ENCODE results near the gene C1QTNF8. TPM values are rescaled to one million over a fixed set of nuclear protein-coding genes. Genes with fewer than 3 reads are reported as not detected.

Gene C1QTNF8
- polyA plus RNA-seq, 1 donor (not counting 4 experiments of a cell fraction or from before 2014, with no cell fraction given): not detected

GRCh38 chr16:1089822-1090619, 6.0 kb downstream of the C1QTNF8 start:
- no peak overlapping the region for H2AFZ ChIP-seq (ENCODE audit: control insufficient read depth, low read length)
- H3K9ac ChIP-seq (ENCODE audit: control insufficient read depth, extremely low read depth, insufficient read depth, low read length): no peak overlapping the region
- H3K36me3 ChIP-seq (ENCODE audit: control insufficient read depth in 2 of 2, extremely low read depth in 1 of 2, insufficient read depth in 2 of 2, low read length in 2 of 2): no peaks in the 10 kb centered on the region
- TF ChIP-seq, protein P1, sequence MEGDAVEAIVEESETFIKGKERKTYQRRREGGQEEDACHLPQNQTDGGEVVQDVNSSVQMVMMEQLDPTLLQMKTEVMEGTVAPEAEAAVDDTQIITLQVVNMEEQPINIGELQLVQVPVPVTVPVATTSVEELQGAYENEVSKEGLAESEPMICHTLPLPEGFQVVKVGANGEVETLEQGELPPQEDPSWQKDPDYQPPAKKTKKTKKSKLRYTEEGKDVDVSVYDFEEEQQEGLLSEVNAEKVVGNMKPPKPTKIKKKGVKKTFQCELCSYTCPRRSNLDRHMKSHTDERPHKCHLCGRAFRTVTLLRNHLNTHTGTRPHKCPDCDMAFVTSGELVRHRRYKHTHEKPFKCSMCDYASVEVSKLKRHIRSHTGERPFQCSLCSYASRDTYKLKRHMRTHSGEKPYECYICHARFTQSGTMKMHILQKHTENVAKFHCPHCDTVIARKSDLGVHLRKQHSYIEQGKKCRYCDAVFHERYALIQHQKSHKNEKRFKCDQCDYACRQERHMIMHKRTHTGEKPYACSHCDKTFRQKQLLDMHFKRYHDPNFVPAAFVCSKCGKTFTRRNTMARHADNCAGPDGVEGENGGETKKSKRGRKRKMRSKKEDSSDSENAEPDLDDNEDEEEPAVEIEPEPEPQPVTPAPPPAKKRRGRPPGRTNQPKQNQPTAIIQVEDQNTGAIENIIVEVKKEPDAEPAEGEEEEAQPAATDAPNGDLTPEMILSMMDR (optimal IDR thresholded peaks at IDR 0.05 in 1 of 3, IDR thresholded peaks at IDR 0.05 in 1 of 3, conservative IDR thresholded peaks at IDR 0.05 in 1 of 3; ENCODE audit: extremely low read depth in 1 of 3, insufficient read depth in 2 of 3, low read length in 3 of 3): no peak
- TF ChIP-seq EZH2 (IDR thresholded peaks at IDR 0.05; ENCODE audit: low read length): no peak
- peaks cover 26% of the 10 kb centered on the region for H3K27me3 ChIP-seq (ENCODE audit: control insufficient read depth, extremely low read depth, insufficient read depth, low read length)
- peaks cover 4% of the 10 kb centered on the region for H3K9me3 ChIP-seq (ENCODE audit: control insufficient read depth, low read depth, low read length)
- no peak overlapping the region for H3K4me3 ChIP-seq (ENCODE audit: control insufficient read depth in 2 of 3, extremely low read depth in 1 of 3, insufficient read depth in 2 of 3, low read depth in 1 of 3, low read length in 3 of 3)
- H3K79me2 ChIP-seq (ENCODE audit: control insufficient read depth, insufficient read depth, low read length): no peaks in the 10 kb centered on the region
- FAIRE-seq: no peak
- H3K4me1 ChIP-seq (ENCODE audit: control insufficient read depth, extremely low read depth, insufficient read depth, low read length): no peaks in the 10 kb centered on the region
- no peaks in the 10 kb centered on the region for H3K9me1 ChIP-seq (ENCODE audit: control insufficient read depth, extremely low read depth, insufficient read depth, low read length)
- H3K27ac ChIP-seq (ENCODE audit: control insufficient read depth, insufficient read depth, low read length): no peak overlapping the region
- no peak for DNase-seq (ENCODE audit: low read depth, low spot score)
- H4K20me1 ChIP-seq (ENCODE audit: control insufficient read depth, extremely low read depth, insufficient read depth, low read length): no peaks in the 10 kb centered on the region
- H3K4me2 ChIP-seq (ENCODE audit: control insufficient read depth, extremely low read depth, insufficient read depth, low read depth, low read length): no peak overlapping the region
- dilution Hi-C loops (cut with MboI; ENCODE audit: extremely low pct_ligation_motif_present, low sequenced_read_pairs): no loop called here

DNA sequence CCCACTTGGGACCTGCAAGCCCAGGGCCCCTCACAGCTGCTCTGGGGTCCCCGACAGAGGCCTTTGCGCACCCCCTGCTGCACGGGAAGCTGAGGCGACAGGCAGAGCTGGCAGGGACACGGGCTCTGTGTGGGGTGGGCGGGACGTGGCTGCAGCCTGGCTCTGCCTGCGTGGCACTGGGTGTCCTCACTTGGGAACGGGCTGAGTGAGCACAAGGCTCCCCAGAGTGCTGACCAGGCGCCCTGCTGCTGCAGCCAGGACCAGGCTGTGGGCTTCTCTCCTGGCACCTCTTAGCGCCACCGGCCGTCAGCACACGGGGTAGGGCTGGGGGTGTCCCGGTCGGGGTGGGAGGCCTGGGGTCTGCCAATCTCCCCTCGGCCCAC, 6.6 kb downstream of the C1QTNF8 start:
- Histone ChIP-seq H3K4me3 (ENCODE audit: control insufficient read depth in 2 of 3, extremely low read depth in 1 of 3, insufficient read depth in 2 of 3, low read depth in 1 of 3, low read length in 3 of 3) (no peak overlapping the region), H3K4me2 (ENCODE audit: control insufficient read depth, extremely low read depth, insufficient read depth, low read depth, low read length) (no peak overlapping the region)

More for the DNA sequence above, 6.6 kb downstream of the C1QTNF8 start:
- DNase-seq (ENCODE audit: low read depth, low spot score) (no peak), FAIRE-seq (no peak)
- Histone ChIP-seq H3K4me1 (ENCODE audit: control insufficient read depth, extremely low read depth, insufficient read depth, low read length) (no peaks in the 10 kb centered on the region), H2AFZ (ENCODE audit: control insufficient read depth, low read length) (no peak overlapping the region), H3K27ac (ENCODE audit: control insufficient read depth, insufficient read depth, low read length) (no peak overlapping the region), H3K79me2 (ENCODE audit: control insufficient read depth, insufficient read depth, low read length) (no peaks in the 10 kb centered on the region), H3K9ac (ENCODE audit: control insufficient read depth, extremely low read depth, insufficient read depth, low read length) (no peak overlapping the region), H3K9me3 (ENCODE audit: control insufficient read depth, low read depth, low read length) (peaks cover 9% of the 10 kb centered on the region), H4K20me1 (ENCODE audit: control insufficient read depth, extremely low read depth, insufficient read depth, low read length) (no peaks in the 10 kb centered on the region), H3K36me3 (ENCODE audit: control insufficient read depth in 2 of 2, extremely low read depth in 1 of 2, insufficient read depth in 2 of 2, low read length in 2 of 2) (no peaks in the 10 kb centered on the region), H3K27me3 (ENCODE audit: control insufficient read depth, extremely low read depth, insufficient read depth, low read length) (peaks cover 28% of the 10 kb centered on the region), H3K9me1 (ENCODE audit: control insufficient read depth, extremely low read depth, insufficient read depth, low read length) (no peaks in the 10 kb centered on the region)
- TF ChIP-seq EZH2 (IDR thresholded peaks at IDR 0.05; ENCODE audit: low read length): no peak
- TF ChIP-seq, protein P1 (optimal IDR thresholded peaks at IDR 0.05 in 1 of 3, IDR thresholded peaks at IDR 0.05 in 1 of 3, conservative IDR thresholded peaks at IDR 0.05 in 1 of 3; ENCODE audit: extremely low read depth in 1 of 3, insufficient read depth in 2 of 3, low read length in 3 of 3): no peak
- dilution Hi-C loops (cut with MboI; ENCODE audit: extremely low pct_ligation_motif_present, low sequenced_read_pairs): no loop called here
